GM18858 (cell line): ENCODE measurements around the gene CYP2A13.
"Not testable (repeated sequence)": the region's sequence is repeated elsewhere in the genome, so short reads cannot be mapped to it uniquely, and the experiment has no call there.

Experiments
- ATAC-seq: cut with Tn5 transposase; IDR thresholded peaks from one replicate; pipeline ENCODE4 v1.9.1; 2021; ENCODE audit not compliant: unreplicated experiment

CYP2A13 gene

GRCh38 chr19:41116261-41116660 is 28.0 kb downstream of the CYP2A13 start:
- ATAC-seq = no peak

- ATAC-seq = not testable (repeated sequence)
These were observed 33.0 kb downstream of the CYP2A13 start for GRCh38 chr19:41120929-41121911.

GRCh38 chr19:41122846-41123245 is 34.6 kb downstream of the CYP2A13 start:
- not testable (repeated sequence) for ATAC-seq

- ATAC-seq = no peak
These were observed 35.6 kb downstream of the CYP2A13 start for GRCh38 chr19:41123716-41124294.

- not testable (repeated sequence) for ATAC-seq
These were observed 38.5 kb downstream of the CYP2A13 start for GRCh38 chr19:41126765-41127203.

- not testable (repeated sequence) for ATAC-seq
These were observed 39.1 kb downstream of the CYP2A13 start for GRCh38 chr19:41127362-41127761.

- not testable (repeated sequence) for ATAC-seq
These were observed 39.6 kb downstream of the CYP2A13 start for GRCh38 chr19:41127801-41128300.

- ATAC-seq = no peak
These were observed 40.4 kb downstream of the CYP2A13 start for GRCh38 chr19:41128692-41129091.

GRCh38 chr19:41131186-41131585 is 42.9 kb downstream of the CYP2A13 start:
- no peak for ATAC-seq

- ATAC-seq = no peak
These were observed 45.0 kb downstream of the CYP2A13 start for GRCh38 chr19:41133260-41133659.

GRCh38 chr19:41134616-41135015 is 46.4 kb downstream of the CYP2A13 start:
- no peak for ATAC-seq

- not testable (repeated sequence) for ATAC-seq
These were observed 47.4 kb downstream of the CYP2A13 start for GRCh38 chr19:41135390-41136384.

- ATAC-seq = no peak
These were observed 48.6 kb downstream of the CYP2A13 start for GRCh38 chr19:41136636-41137455.

GRCh38 chr19:41144403-41144802 is 56.2 kb downstream of the CYP2A13 start:
- ATAC-seq = no peak
